Measurements from ENCODE around the gene UBE2I.

The UBE2I gene

GRCh38 chr16:1275791-1276579 is 33.5 kb upstream of the UBE2I start:
- TF ChIP-seq EZH2phosphoT487 (IDR thresholded peaks at IDR 0.05; ENCODE audit: borderline replicate concordance) (no peak), CTCF (conservative IDR thresholded peaks at IDR 0.05; ENCODE audit: low read length) (no peak)
- H2AFZ ChIP-seq (ENCODE audit: low read length): no peak overlapping the region
- no peaks in the 10 kb centered on the region for H3K9me2 ChIP-seq (replicated peaks; ENCODE audit: low read depth, low read length)
- H3K4me1 ChIP-seq (ENCODE audit: insufficient read depth, low read length, poor library complexity, severe bottlenecking): no peaks in the 10 kb centered on the region
- H3K27me3 ChIP-seq (ENCODE audit: insufficient read depth, low read length, poor library complexity, severe bottlenecking): no peaks in the 10 kb centered on the region
- no peaks in the 10 kb centered on the region for H3K9me3 ChIP-seq (ENCODE audit: insufficient read depth, low read depth, low read length)
- H3K9ac ChIP-seq (ENCODE audit: low read depth, low read length, poor library complexity, severe bottlenecking): no peak overlapping the region
- no peak overlapping the region for H3K4me3 ChIP-seq (ENCODE audit: low read length, poor library complexity, severe bottlenecking)
- H3K4me2 ChIP-seq (ENCODE audit: low read depth, low read length, poor library complexity, severe bottlenecking): no peak overlapping the region
- H3F3A ChIP-seq (ENCODE audit: low read depth): no peaks in the 10 kb centered on the region
- no peaks in the 10 kb centered on the region for H3K36me3 ChIP-seq (ENCODE audit: insufficient read depth, low read length)
- no peaks in the 10 kb centered on the region for H4K20me1 ChIP-seq (ENCODE audit: insufficient read depth, low read length, poor library complexity, severe bottlenecking)
- no peaks in the 10 kb centered on the region for H3K79me2 ChIP-seq (ENCODE audit: insufficient read depth, low read length)

GRCh38 chr16:1276580-1276878 is 32.9 kb upstream of the UBE2I start:
- TF ChIP-seq EZH2phosphoT487 (IDR thresholded peaks at IDR 0.05; ENCODE audit: borderline replicate concordance) (no peak), CTCF (conservative IDR thresholded peaks at IDR 0.05; ENCODE audit: low read length) (no peak)
- H3K9ac ChIP-seq (ENCODE audit: low read depth, low read length, poor library complexity, severe bottlenecking): no peak overlapping the region
- H3K79me2 ChIP-seq (ENCODE audit: insufficient read depth, low read length): no peaks in the 10 kb centered on the region
- no peaks in the 10 kb centered on the region for H3K9me2 ChIP-seq (replicated peaks; ENCODE audit: low read depth, low read length)
- no peaks in the 10 kb centered on the region for H3K4me1 ChIP-seq (ENCODE audit: insufficient read depth, low read length, poor library complexity, severe bottlenecking)
- H2AFZ ChIP-seq (ENCODE audit: low read length): no peak overlapping the region
- no peak overlapping the region for H3K4me2 ChIP-seq (ENCODE audit: low read depth, low read length, poor library complexity, severe bottlenecking)
- no peaks in the 10 kb centered on the region for H3K9me3 ChIP-seq (ENCODE audit: insufficient read depth, low read depth, low read length)
- H4K20me1 ChIP-seq (ENCODE audit: insufficient read depth, low read length, poor library complexity, severe bottlenecking): no peaks in the 10 kb centered on the region
- H3F3A ChIP-seq (ENCODE audit: low read depth): no peaks in the 10 kb centered on the region
- H3K4me3 ChIP-seq (ENCODE audit: low read length, poor library complexity, severe bottlenecking): no peak overlapping the region
- H3K36me3 ChIP-seq (ENCODE audit: insufficient read depth, low read length): no peaks in the 10 kb centered on the region
- no peaks in the 10 kb centered on the region for H3K27me3 ChIP-seq (ENCODE audit: insufficient read depth, low read length, poor library complexity, severe bottlenecking)

- TF ChIP-seq CTCF (conservative IDR thresholded peaks at IDR 0.05; ENCODE audit: low read length): no peak
- TF ChIP-seq EZH2phosphoT487 (IDR thresholded peaks at IDR 0.05; ENCODE audit: borderline replicate concordance): no peak
- no peak overlapping the region for H3K4me3 ChIP-seq (ENCODE audit: low read length, poor library complexity, severe bottlenecking)
- H4K20me1 ChIP-seq (ENCODE audit: insufficient read depth, low read length, poor library complexity, severe bottlenecking): no peaks in the 10 kb centered on the region
- no peaks in the 10 kb centered on the region for H3K27me3 ChIP-seq (ENCODE audit: insufficient read depth, low read length, poor library complexity, severe bottlenecking)
- H3K36me3 ChIP-seq (ENCODE audit: insufficient read depth, low read length): no peaks in the 10 kb centered on the region
- H3K4me2 ChIP-seq (ENCODE audit: low read depth, low read length, poor library complexity, severe bottlenecking): no peak overlapping the region
- no peaks in the 10 kb centered on the region for H3K79me2 ChIP-seq (ENCODE audit: insufficient read depth, low read length)
- H3K9me3 ChIP-seq (ENCODE audit: insufficient read depth, low read depth, low read length): no peaks in the 10 kb centered on the region
- H3K4me1 ChIP-seq (ENCODE audit: insufficient read depth, low read length, poor library complexity, severe bottlenecking): no peaks in the 10 kb centered on the region
- no peaks in the 10 kb centered on the region for H3K9me2 ChIP-seq (replicated peaks; ENCODE audit: low read depth, low read length)
- no peak overlapping the region for H2AFZ ChIP-seq (ENCODE audit: low read length)
- H3K9ac ChIP-seq (ENCODE audit: low read depth, low read length, poor library complexity, severe bottlenecking): no peak overlapping the region
- H3F3A ChIP-seq (ENCODE audit: low read depth): no peaks in the 10 kb centered on the region
Observed at GRCh38 chr16:1277151-1277598, 32.3 kb upstream of the UBE2I start.
